Psoas muscle (tissue), 8 donors: ENCODE measurements around the gene GPATCH8. TPM values are rescaled to one million over a fixed set of nuclear protein-coding genes. Genes with fewer than 3 reads are reported as not detected.
"Not testable (repeated sequence)": the region's sequence is repeated elsewhere in the genome, so short reads cannot be mapped to it uniquely, and the experiment has no call there.

Experiments used
- ATAC-seq, 4 donors: fragments of 200-7000 bp; cut with Tn5 transposase; one replicate each; pipeline ENCODE4 v1.9.1; 2020; ENCODE audit warnings: moderate library complexity in 3 of 4, mild to moderate bottlenecking in 2 of 4
- DNase-seq, 2 donors: peaks; one replicate each; pipeline ENCODE4 v3.0.0-alpha.2; 2020
- H3K27ac ChIP-seq: fragments of 200-600 bp; one replicate; pipeline ENCODE4 v1.8.0; 2022
- H3K27me3 ChIP-seq, 3 donors: fragments of 200-600 bp in 1 of 3; one replicate each; pipeline versions ENCODE4 v1.6.1 to v1.8.0; 2013 to 2022; ENCODE audit warnings: low read length in 2 of 3, mild to moderate bottlenecking in 2 of 3, moderate library complexity in 1 of 3; ENCODE audit not compliant: insufficient read depth in 3 of 3
- H3K36me3 ChIP-seq, 2 donors: fragments of 200-600 bp in 1 of 2; one replicate each; pipeline versions ENCODE4 v1.6.1 to v1.8.0; 2013 to 2022; ENCODE audit warnings: low read depth in 1 of 2, mild to moderate bottlenecking in 1 of 2, moderate library complexity in 1 of 2; ENCODE audit not compliant: insufficient read depth in 1 of 2
- H3K4me1 ChIP-seq: fragments of 200-600 bp; one replicate; pipeline ENCODE4 v1.8.0; 2022
- H3K4me3 ChIP-seq: fragments of 200-600 bp; one replicate; pipeline ENCODE4 v1.8.0; 2022; ENCODE audit warnings: mild to moderate bottlenecking
- H3K9me3 ChIP-seq: fragments of 200-600 bp; one replicate; pipeline ENCODE4 v1.8.0; 2022
- CTCF ChIP-seq: fragments of 200-600 bp; IDR thresholded peaks from one replicate; pipeline ENCODE4 v1.8.0; 2022; ENCODE audit warnings: antibody characterized with exemption
- WGBS, 3 donors: extraction: QIAGEN DNeasy Blood & Tissue Kit; methylation state at CpG; one replicate each; pipeline versions ENCODE4 v1.1.6 to v1.1.7; 2013; 5-methylcytosine and 5-hydroxymethylcytosine counted together
- intact Hi-C, 2 donors: fragments of 100-400 bp; cut with DNase I; formaldehyde crosslinking; loops; one replicate each; pipeline versions ENCODE4 v1.11.0 to v1.14.2; 2022
- polyA plus RNA-seq, 3 donors: library from polyadenylated mRNA; stranded (reverse); fragments of 200-250 nt; gene quantifications; one replicate each; pipeline ENCODE4 v1.2.3, GENCODE V29; 2013
- total RNA-seq, 4 donors: library from RNA; stranded (reverse); fragmentation: NEBNext Ultra II Directional in 2 of 4; extraction: Animal tissue kit (Norgen Biotek cat#: 25700) in 2 of 4; gene quantifications; one replicate each; pipeline versions ENCODE4 v1.2.1 to v1.2.4, GENCODE V29; 2021 to 2023
- donor health status: healthy with polysubstance abuse.
- donor health status: DM: no; HTN: no; CAD: no; lungs with moderate emphysema.
- donor health status: Bipolar disorder and iron deficiency.
- donor health status: healthy.
- donor health status: DM: yes; HTN: yes; CAD: no.
- donor health status: DM: no; HTN: no; CAD: no.
- donor health status: DM: no; HTN: no; CAD: no.
- donor health status: DM: yes; HTN: yes; CAD: no.

GPATCH8 gene
- total and polyA plus RNA-seq, 7 donors: 5.7 to 28.1 (median 19.0) TPM

DNA sequence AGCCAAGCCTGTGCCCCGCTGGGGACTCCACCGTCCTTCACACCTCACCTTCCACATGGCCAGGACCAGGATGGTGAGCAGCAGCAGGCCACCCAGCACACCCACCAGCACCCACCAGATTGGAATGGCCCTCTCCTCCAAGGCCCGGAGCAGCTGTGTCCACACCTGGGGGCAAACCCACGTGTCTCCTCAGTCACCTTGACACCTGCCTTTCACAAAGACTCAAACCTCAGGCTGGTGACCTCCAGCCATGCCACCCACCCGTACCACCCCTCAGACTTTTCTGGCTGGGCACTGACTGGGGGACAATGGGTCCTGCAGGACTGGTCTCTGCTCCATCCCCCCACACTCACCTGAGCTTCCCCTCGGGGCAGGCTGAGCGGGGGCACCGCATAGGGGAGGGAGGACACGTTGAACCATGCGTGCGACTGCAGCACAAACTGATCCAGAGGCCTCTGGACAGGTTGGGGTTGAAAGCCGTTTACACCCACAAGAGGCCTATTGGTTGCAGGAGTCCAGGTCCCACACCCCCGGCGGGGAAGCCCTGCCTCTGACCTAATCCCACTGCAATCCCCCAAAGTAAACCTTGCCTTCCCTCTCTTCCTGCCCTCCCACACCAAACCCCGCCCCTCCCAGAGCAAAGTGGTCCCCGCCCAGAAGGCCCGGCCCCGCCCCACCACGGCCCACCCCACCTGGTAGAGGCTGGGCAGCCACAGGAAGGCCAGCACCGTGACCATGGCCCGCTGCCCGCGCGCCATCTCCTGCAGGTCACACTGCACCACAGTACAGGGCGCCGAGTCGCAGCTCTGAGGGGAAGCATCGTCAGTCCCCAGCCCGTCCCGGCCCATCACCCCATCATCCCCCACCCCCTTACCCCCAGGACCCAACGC lies 128.7 kb downstream of the GPATCH8 start:
- H3K27ac ChIP-seq: no peak overlapping the region
- 30 to 39% (median 30%) methylated on average over 30 to 31 of the region's 31 CpGs for WGBS, 3 donors
- no peak for TF ChIP-seq CTCF
- H3K27me3 ChIP-seq: peaks cover 0 to 52% (median 20%) of the 10 kb centered on the region in 3 donors
- no peaks in the 10 kb centered on the region for H3K4me1 ChIP-seq
- no peaks in the 10 kb centered on the region for H3K36me3 ChIP-seq
- ATAC-seq (no peak), DNase-seq (no peak)
- intact Hi-C loops: no loop called here
- no peak overlapping the region for H3K4me3 ChIP-seq
- H3K9me3 ChIP-seq: no peaks in the 10 kb centered on the region

DNA sequence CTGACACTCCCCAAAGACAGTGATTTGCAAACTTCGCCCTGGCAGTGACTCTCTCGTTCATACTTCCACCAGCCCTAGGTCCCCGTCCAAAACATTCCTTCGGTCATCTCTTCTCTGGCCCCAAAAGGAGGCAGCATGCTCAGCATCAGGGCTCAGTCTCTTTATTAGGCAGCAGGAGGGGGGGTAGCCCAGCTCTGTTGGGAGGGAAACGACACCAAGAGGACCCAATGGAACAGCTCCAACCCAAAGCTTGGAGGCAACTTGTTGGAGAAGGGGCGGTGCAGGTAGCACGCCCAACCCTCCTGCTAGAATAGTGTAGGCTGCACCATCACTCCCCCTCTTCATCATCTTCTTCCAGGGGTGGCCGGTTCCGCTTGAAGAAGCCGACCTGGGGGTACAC lies 131.2 kb downstream of the GPATCH8 start:
- no peak for ATAC-seq
- H3K36me3 ChIP-seq: no peaks in the 10 kb centered on the region
- H3K27ac ChIP-seq: no peak overlapping the region

DNA sequence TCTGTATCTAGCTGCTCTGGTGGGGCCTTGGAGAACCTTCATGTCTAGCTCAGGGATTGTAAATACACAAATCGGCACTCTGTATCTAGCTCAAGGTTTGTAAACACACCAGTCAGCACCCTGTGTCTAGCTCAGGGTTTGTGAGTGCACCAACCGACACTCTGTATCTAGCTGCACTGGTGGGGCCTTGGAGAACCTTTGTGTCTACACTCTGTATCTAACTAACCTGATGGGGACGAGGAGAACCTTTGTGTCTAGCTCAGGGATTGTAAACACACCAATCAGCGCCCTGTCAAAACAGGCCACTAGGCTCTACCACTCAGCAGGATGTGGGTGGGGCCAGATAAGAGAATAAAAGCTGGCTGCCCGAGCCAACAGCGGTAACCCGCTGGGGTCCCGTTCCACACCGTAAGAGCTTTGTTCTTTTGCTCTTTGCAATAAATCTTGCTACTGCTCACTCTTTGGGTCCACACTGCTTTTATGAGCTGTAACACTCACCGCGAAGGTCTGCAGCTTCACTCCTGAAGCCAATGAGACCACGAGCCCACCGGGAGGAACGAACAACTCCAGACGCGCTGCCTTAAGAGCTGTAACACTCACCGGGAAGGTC lies 133.7 kb downstream of the GPATCH8 start:
- peaks cover 0 to 40% (median 9%) of the 10 kb centered on the region in 3 donors for H3K27me3 ChIP-seq
- H3K36me3 ChIP-seq, H3K27ac ChIP-seq, intact Hi-C loops, DNase-seq, H3K4me1 ChIP-seq, H3K9me3 ChIP-seq, ATAC-seq, H3K4me3 ChIP-seq: not testable (repeated sequence)
- 38 to 44% (median 43%) methylated on average over 17 of the region's 17 CpGs for WGBS, 3 donors

More for the DNA sequence above, 131.2 kb downstream of the GPATCH8 start:
- no peak overlapping the region for H3K4me3 ChIP-seq
- 63 to 74% (median 66%) methylated on average over 10 of the region's 10 CpGs for WGBS, 3 donors
- DNase-seq: no peak
- peaks cover 0 to 52% (median 18%) of the 10 kb centered on the region in 3 donors for H3K27me3 ChIP-seq
- H3K9me3 ChIP-seq: no peaks in the 10 kb centered on the region
- TF ChIP-seq CTCF: no peak
- no peaks in the 10 kb centered on the region for H3K4me1 ChIP-seq
- intact Hi-C loops: no loop called here

GRCh38 chr17:44368391-44369243 lies 134.6 kb downstream of the GPATCH8 start:
- H3K9me3 ChIP-seq, H3K36me3 ChIP-seq, H3K4me1 ChIP-seq, intact Hi-C loops, ATAC-seq, H3K27ac ChIP-seq, DNase-seq, H3K4me3 ChIP-seq: not testable (repeated sequence)
- peaks cover 0 to 33% (median 6%) of the 10 kb centered on the region in 3 donors for H3K27me3 ChIP-seq
- 90 to 93% (median 91%) methylated on average over 35 to 42 of the region's 42 CpGs for WGBS, 3 donors

GRCh38 chr17:44367231-44367979 lies 135.8 kb downstream of the GPATCH8 start:
- ATAC-seq (no peak), DNase-seq (peak in 1 of 2 donors; percentile 1)
- intact Hi-C loops: no loop called here
- Histone ChIP-seq H3K36me3 (no peaks in the 10 kb centered on the region), H3K9me3 (no peaks in the 10 kb centered on the region), H3K4me1 (peaks cover 4% of the 10 kb centered on the region), H3K4me3 (no peak overlapping the region), H3K27me3 (peaks cover 0 to 31% (median 8%) of the 10 kb centered on the region in 3 donors), H3K27ac (no peak overlapping the region)
- TF ChIP-seq CTCF: no peak
- 65 to 70% (median 66%) methylated on average over 7 of the region's 7 CpGs for WGBS, 3 donors

GRCh38 chr17:44365051-44365450 lies 138.2 kb downstream of the GPATCH8 start:
- intact Hi-C loops, H3K4me1 ChIP-seq, ATAC-seq, H3K36me3 ChIP-seq, H3K9me3 ChIP-seq, DNase-seq, H3K27ac ChIP-seq, H3K4me3 ChIP-seq: not testable (repeated sequence)
- WGBS, 3 donors: 85 to 93% (median 86%) methylated on average over 5 of the region's 5 CpGs
- peaks cover 0 to 13% (median 2%) of the 10 kb centered on the region in 3 donors for H3K27me3 ChIP-seq
